ENCODE data around the gene UPK1A. TPM values are rescaled to one million over a fixed set of nuclear protein-coding genes. Genes with fewer than 3 reads are reported as not detected.
"Not testable (repeated sequence)": the region's sequence is repeated elsewhere in the genome, so short reads cannot be mapped to it uniquely, and the experiment has no call there.

UPK1A gene
- total RNA-seq, 2 experiments from 2014 or later, result 1.8 to 2.2 TPM

GRCh38 chr19:35722461-35722860 is 56.1 kb downstream of the UPK1A start:
- DNase-seq (no peak), ATAC-seq (no peak)
- H3K9me3 Mint-ChIP-seq, result no peaks in the 10 kb centered on the region
- ChIA-PET POLR2A (interaction anchor here (1.4 to 9.5 kb wide), 4 partner anchors 9 to 30 kb away, joined by 4 to 105 read pairs (median 60); partner anchors contain the start of gene IGFLR1), CTCF (interaction anchor here (1.6 kb wide), 1 partner anchor 28 kb away, joined by 6 read pairs; no protein-coding TSS in a partner anchor)
- H3K4me3 Mint-ChIP-seq, result no peak overlapping the region
- peaks cover 29% of the 10 kb centered on the region for H3K4me1 Mint-ChIP-seq (ENCODE audit: low read depth)
- H3K27me3 Mint-ChIP-seq, result no peaks in the 10 kb centered on the region
- peaks cover 77% of the 10 kb centered on the region for H3K36me3 Mint-ChIP-seq (ENCODE audit: low read depth)
- intact Hi-C loops (cut with micrococcal nuclease), result no loop called here
- no peak for TF ChIP-seq CTCF (IDR thresholded peaks at IDR 0.05)
- H3K27ac Mint-ChIP-seq, result no peak overlapping the region

GRCh38 chr19:35722897-35723296 is 56.6 kb downstream of the UPK1A start:
- intact Hi-C loops (cut with micrococcal nuclease), result no loop called here
- Mint-ChIP-seq H3K36me3 (ENCODE audit: low read depth) (peaks cover 78% of the 10 kb centered on the region), H3K4me3 (no peak overlapping the region), H3K27ac (no peak overlapping the region), H3K4me1 (ENCODE audit: low read depth) (peaks cover 29% of the 10 kb centered on the region), H3K27me3 (no peaks in the 10 kb centered on the region), H3K9me3 (no peaks in the 10 kb centered on the region)
- ATAC-seq (no peak), DNase-seq (no peak)
- ChIA-PET CTCF (no interaction called here), POLR2A (interaction anchor here (0.9 to 9.5 kb wide), 7 partner anchors 9 to 45 kb away, joined by 4 to 105 read pairs (median 6); partner anchors contain the start of genes PSENEN and U2AF1L4)
- no peak for TF ChIP-seq CTCF (IDR thresholded peaks at IDR 0.05)

GRCh38 chr19:35723671-35724070 is 57.4 kb downstream of the UPK1A start:
- H3K4me3 Mint-ChIP-seq, result no peak overlapping the region
- peaks cover 82% of the 10 kb centered on the region for H3K36me3 Mint-ChIP-seq (ENCODE audit: low read depth)
- no peaks in the 10 kb centered on the region for H3K27me3 Mint-ChIP-seq
- no peaks in the 10 kb centered on the region for H3K9me3 Mint-ChIP-seq
- H3K27ac Mint-ChIP-seq, result no peak overlapping the region
- intact Hi-C loops (cut with micrococcal nuclease), result no loop called here
- POLR2A ChIA-PET, result interaction anchor here (0.9 to 9.5 kb wide), 8 partner anchors 8 to 44 kb away, joined by 3 to 105 read pairs (median 6); partner anchors contain the start of genes LIN37, PSENEN and U2AF1L4
- DNase-seq (no peak), ATAC-seq (no peak)
- TF ChIP-seq CTCF (IDR thresholded peaks at IDR 0.05), result no peak
- CTCF ChIA-PET, result no interaction called here
- H3K4me1 Mint-ChIP-seq (ENCODE audit: low read depth), result peaks cover 29% of the 10 kb centered on the region

- CTCF ChIA-PET; H3K9me3 Mint-ChIP-seq; ATAC-seq; DNase-seq; H3K4me3 Mint-ChIP-seq; H3K27ac Mint-ChIP-seq; H3K27me3 Mint-ChIP-seq; intact Hi-C loops (cut with micrococcal nuclease): not testable (repeated sequence)
- POLR2A ChIA-PET, result interaction anchor here (1.1 to 9.5 kb wide), 7 partner anchors 7 to 24 kb away, joined by 3 to 105 read pairs (median 6); partner anchors contain the start of genes LIN37, PSENEN and U2AF1L4
- Mint-ChIP-seq H3K36me3 (ENCODE audit: low read depth) (peaks cover 79% of the 10 kb centered on the region), H3K4me1 (ENCODE audit: low read depth) (peaks cover 24% of the 10 kb centered on the region)
These were observed 57.8 kb downstream of the UPK1A start for GRCh38 chr19:35724132-35724531.

- Mint-ChIP-seq H3K27me3 (no peaks in the 10 kb centered on the region), H3K4me1 (ENCODE audit: low read depth) (peaks cover 20% of the 10 kb centered on the region), H3K9me3 (no peaks in the 10 kb centered on the region), H3K36me3 (ENCODE audit: low read depth) (peaks cover 78% of the 10 kb centered on the region), H3K27ac (no peak overlapping the region), H3K4me3 (no peak overlapping the region)
- ATAC-seq (no peak), DNase-seq (no peak)
- ChIA-PET CTCF (interaction anchor here (1.7 kb wide), 1 partner anchor 30 kb away, joined by 4 read pairs; no protein-coding TSS in a partner anchor), POLR2A (interaction anchor here (1.4 to 9.5 kb wide), 4 partner anchors 7 to 24 kb away, joined by 3 to 105 read pairs (median 36); partner anchors contain the start of gene LIN37)
- no peak for TF ChIP-seq CTCF (IDR thresholded peaks at IDR 0.05)
- intact Hi-C loops (cut with micrococcal nuclease), result no loop called here
These were observed 58.2 kb downstream of the UPK1A start for GRCh38 chr19:35724560-35724959.
